Hepatocyte (in vitro differentiated cells): ENCODE measurements around the gene KPNB1.

Source experiments
- EZH2 ChIP-seq: fragments of 200-600 bp; sonication (generic); IDR thresholded peaks from 2 replicates; pipeline ENCODE4 v1.6.1; 2016; ENCODE audit warnings: antibody characterized with exemption, mild to moderate bottlenecking, borderline replicate concordance
- TF ChIP-seq, protein P1 (sequence below): fragments of 200-600 bp; sonication (generic); IDR thresholded peaks from 2 replicates; pipeline ENCODE4 v1.5.1; 2016; ENCODE audit warnings: antibody characterized with exemption, mild to moderate bottlenecking; ENCODE audit not compliant: poor library complexity

DNA sequence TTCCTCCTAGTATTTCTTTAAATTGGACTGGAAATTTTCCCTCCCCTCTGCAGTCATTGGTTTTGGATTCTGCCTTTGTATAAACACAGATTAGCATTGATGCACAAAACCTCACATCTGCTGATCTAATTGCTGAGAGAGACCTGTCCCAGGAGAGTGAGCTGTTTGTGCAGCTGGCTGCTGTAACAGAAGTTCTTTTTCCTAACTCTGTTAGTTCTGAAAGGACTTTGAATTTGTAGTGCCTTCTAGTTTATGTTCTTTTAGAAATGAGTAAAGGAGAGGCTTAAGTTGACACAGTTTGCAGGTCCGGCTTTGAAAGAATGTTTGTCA lies 45.2 kb upstream of the KPNB1 start:
- TF ChIP-seq, protein P1, sequence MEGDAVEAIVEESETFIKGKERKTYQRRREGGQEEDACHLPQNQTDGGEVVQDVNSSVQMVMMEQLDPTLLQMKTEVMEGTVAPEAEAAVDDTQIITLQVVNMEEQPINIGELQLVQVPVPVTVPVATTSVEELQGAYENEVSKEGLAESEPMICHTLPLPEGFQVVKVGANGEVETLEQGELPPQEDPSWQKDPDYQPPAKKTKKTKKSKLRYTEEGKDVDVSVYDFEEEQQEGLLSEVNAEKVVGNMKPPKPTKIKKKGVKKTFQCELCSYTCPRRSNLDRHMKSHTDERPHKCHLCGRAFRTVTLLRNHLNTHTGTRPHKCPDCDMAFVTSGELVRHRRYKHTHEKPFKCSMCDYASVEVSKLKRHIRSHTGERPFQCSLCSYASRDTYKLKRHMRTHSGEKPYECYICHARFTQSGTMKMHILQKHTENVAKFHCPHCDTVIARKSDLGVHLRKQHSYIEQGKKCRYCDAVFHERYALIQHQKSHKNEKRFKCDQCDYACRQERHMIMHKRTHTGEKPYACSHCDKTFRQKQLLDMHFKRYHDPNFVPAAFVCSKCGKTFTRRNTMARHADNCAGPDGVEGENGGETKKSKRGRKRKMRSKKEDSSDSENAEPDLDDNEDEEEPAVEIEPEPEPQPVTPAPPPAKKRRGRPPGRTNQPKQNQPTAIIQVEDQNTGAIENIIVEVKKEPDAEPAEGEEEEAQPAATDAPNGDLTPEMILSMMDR, result no peak
- no peak for TF ChIP-seq EZH2
